Esophagus muscularis mucosa (tissue), 3 donors: ENCODE measurements around the gene TPM2.

Experiments used
- POLR2AphosphoS5 ChIP-seq, 2 donors: sonication (generic); formaldehyde crosslinking; IDR thresholded peaks; one replicate each; pipeline ENCODE4 v1.6.1; 2017; ENCODE audit warnings: antibody characterized with exemption in 2 of 2
- TF ChIP-seq, protein P1 (sequence below), 3 experiments: fragments of 200-600 bp in 2 of 3; fragments of 450-650 bp in 1 of 3; sonication (generic) in 2 of 3; IDR thresholded peaks; one replicate each; pipeline ENCODE4 v1.5.1; 2017 to 2019; ENCODE audit warnings: antibody characterized with exemption in 3 of 3, mild to moderate bottlenecking in 2 of 3, moderate library complexity in 1 of 3

DNA sequence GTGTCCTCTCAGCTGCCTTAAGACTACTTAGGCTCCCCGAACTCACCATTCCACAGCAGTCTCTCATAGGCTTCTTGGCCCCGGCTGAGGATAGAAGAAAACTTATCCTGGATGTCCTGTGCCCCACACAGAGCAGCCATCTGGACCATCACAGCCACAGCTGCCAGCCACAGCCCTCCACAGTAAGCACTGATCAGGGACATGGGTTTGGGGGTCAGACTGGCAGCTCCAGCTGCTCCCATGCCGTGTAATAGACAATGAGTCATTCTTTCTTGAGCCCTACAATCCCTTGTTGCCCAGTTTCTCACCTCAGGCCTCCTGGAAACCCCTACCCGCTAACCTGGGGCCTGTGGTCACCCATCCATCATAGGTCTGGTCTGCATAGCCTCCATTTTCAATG is 48.5 kb upstream of the TPM2 start:
- TF ChIP-seq, protein P1, sequence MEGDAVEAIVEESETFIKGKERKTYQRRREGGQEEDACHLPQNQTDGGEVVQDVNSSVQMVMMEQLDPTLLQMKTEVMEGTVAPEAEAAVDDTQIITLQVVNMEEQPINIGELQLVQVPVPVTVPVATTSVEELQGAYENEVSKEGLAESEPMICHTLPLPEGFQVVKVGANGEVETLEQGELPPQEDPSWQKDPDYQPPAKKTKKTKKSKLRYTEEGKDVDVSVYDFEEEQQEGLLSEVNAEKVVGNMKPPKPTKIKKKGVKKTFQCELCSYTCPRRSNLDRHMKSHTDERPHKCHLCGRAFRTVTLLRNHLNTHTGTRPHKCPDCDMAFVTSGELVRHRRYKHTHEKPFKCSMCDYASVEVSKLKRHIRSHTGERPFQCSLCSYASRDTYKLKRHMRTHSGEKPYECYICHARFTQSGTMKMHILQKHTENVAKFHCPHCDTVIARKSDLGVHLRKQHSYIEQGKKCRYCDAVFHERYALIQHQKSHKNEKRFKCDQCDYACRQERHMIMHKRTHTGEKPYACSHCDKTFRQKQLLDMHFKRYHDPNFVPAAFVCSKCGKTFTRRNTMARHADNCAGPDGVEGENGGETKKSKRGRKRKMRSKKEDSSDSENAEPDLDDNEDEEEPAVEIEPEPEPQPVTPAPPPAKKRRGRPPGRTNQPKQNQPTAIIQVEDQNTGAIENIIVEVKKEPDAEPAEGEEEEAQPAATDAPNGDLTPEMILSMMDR (IDR thresholded peaks at IDR 0.05) = no peak
- TF ChIP-seq POLR2AphosphoS5 (IDR thresholded peaks at IDR 0.05) = no peak
